Measurements from ENCODE around the gene IGSF23.
"Not testable (repeated sequence)": the region's sequence is repeated elsewhere in the genome, so short reads cannot be mapped to it uniquely, and the experiment has no call there.

IGSF23 gene

GRCh38 chr19:44587963-44588770 lies 25.2 kb upstream of the IGSF23 start:
- DNase-seq (ENCODE audit: low read depth) = peak; percentile 88

GRCh38 chr19:44588771-44589112 lies 24.6 kb upstream of the IGSF23 start:
- DNase-seq (ENCODE audit: low read depth) = no peak

- DNase-seq (ENCODE audit: low read depth) = no peak
These were observed 22.9 kb upstream of the IGSF23 start for GRCh38 chr19:44590245-44591059.

- not testable (repeated sequence) for DNase-seq (ENCODE audit: low read depth)
These were observed 21.9 kb upstream of the IGSF23 start for GRCh38 chr19:44591340-44591993.

GRCh38 chr19:44592451-44592890 lies 20.9 kb upstream of the IGSF23 start:
- DNase-seq (ENCODE audit: low read depth) = no peak

GRCh38 chr19:44593294-44593693 lies 20.1 kb upstream of the IGSF23 start:
- no peak for DNase-seq (ENCODE audit: low read depth)

- DNase-seq (ENCODE audit: low read depth) = not testable (repeated sequence)
These were observed 19.5 kb upstream of the IGSF23 start for GRCh38 chr19:44593866-44594266.

- no peak for DNase-seq (ENCODE audit: low read depth)
These were observed 16.8 kb upstream of the IGSF23 start for GRCh38 chr19:44596428-44597130.

- DNase-seq (ENCODE audit: low read depth) = no peak
These were observed 16.3 kb upstream of the IGSF23 start for GRCh38 chr19:44597131-44597491.

GRCh38 chr19:44598355-44598754 lies 15.0 kb upstream of the IGSF23 start:
- DNase-seq (ENCODE audit: low read depth) = no peak

GRCh38 chr19:44598880-44599279 lies 14.5 kb upstream of the IGSF23 start:
- no peak for DNase-seq (ENCODE audit: low read depth)

GRCh38 chr19:44600466-44600865 lies 12.9 kb upstream of the IGSF23 start:
- no peak for DNase-seq (ENCODE audit: low read depth)

GRCh38 chr19:44602081-44602480 lies 11.3 kb upstream of the IGSF23 start:
- no peak for DNase-seq (ENCODE audit: low read depth)

- DNase-seq (ENCODE audit: low read depth) = peak; percentile 98
These were observed 10.0 kb upstream of the IGSF23 start for GRCh38 chr19:44603201-44603945.

GRCh38 chr19:44604241-44604640 lies 9.1 kb upstream of the IGSF23 start:
- no peak for DNase-seq (ENCODE audit: low read depth)

GRCh38 chr19:44605547-44605946 lies 7.8 kb upstream of the IGSF23 start:
- no peak for DNase-seq (ENCODE audit: low read depth)

GRCh38 chr19:44607049-44607448 lies 6.3 kb upstream of the IGSF23 start:
- DNase-seq (ENCODE audit: low read depth) = peak; percentile 70

- no peak for DNase-seq (ENCODE audit: low read depth)
These were observed 5.4 kb upstream of the IGSF23 start for GRCh38 chr19:44607917-44608316.

GRCh38 chr19:44608391-44608821 lies 5.0 kb upstream of the IGSF23 start:
- DNase-seq (ENCODE audit: low read depth) = peak; percentile 67

- DNase-seq (ENCODE audit: low read depth) = no peak
These were observed 4.1 kb upstream of the IGSF23 start for GRCh38 chr19:44609219-44609618.

- not testable (repeated sequence) for DNase-seq (ENCODE audit: low read depth)
These were observed 2.9 kb upstream of the IGSF23 start for GRCh38 chr19:44610497-44610896.

All from HS-5 (cell line).